Natural killer cell (primary cell): ENCODE data around the gene SIPA1L3. TPM values are rescaled to one million over a fixed set of nuclear protein-coding genes. Genes with fewer than 3 reads are reported as not detected.

Experiments used
- ATAC-seq, 3 donors: fragments of 150-1000 bp in 2 of 3; fragments of 200-7000 bp in 1 of 3; cut with Tn5 transposase; 1 replicate in 1 of 3; 2 replicates in 2 of 3; pipeline ENCODE4 v1.10.0; 2021; ENCODE audit warnings: mild to moderate bottlenecking in 2 of 3, moderate library complexity in 2 of 3
- DNase-seq, 2 donors: peaks; one replicate each; pipeline versions ENCODE4 v3.0.0 to v3.0.0-alpha.2; 2013 to 2021; ENCODE audit warnings: mixed read lengths in 1 of 2
- H3K27ac ChIP-seq: one replicate; pipeline ENCODE4 v1.5.1; 2013; ENCODE audit warnings: mild to moderate bottlenecking, low read length
- H3K27me3 ChIP-seq: one replicate; pipeline ENCODE4 v1.6.1; 2013; ENCODE audit warnings: low read length; ENCODE audit not compliant: control insufficient read depth, insufficient read depth
- H3K36me3 ChIP-seq: one replicate; pipeline ENCODE4 v1.6.1; 2013; ENCODE audit warnings: low read length; ENCODE audit not compliant: control insufficient read depth, insufficient read depth
- H3K4me1 ChIP-seq: one replicate; pipeline ENCODE4 v1.6.1; 2013; ENCODE audit warnings: low read length; ENCODE audit not compliant: control insufficient read depth, insufficient read depth
- H3K4me3 ChIP-seq: one replicate; pipeline ENCODE4 v1.5.1; 2013; ENCODE audit warnings: low read length
- H3K9me3 ChIP-seq: one replicate; pipeline ENCODE4 v1.6.1; 2013; ENCODE audit warnings: low read length; ENCODE audit not compliant: control insufficient read depth, insufficient read depth
- H3K27ac Mint-ChIP-seq, 2 donors: one replicate each; pipeline ENCODE4 v1.8.0; 2022; ENCODE audit warnings: mild to moderate bottlenecking in 2 of 2, mixed read lengths in 2 of 2, moderate library complexity in 1 of 2
- H3K27me3 Mint-ChIP-seq, 2 donors: one replicate each; pipeline ENCODE4 v1.8.0; 2022; ENCODE audit warnings: low read depth in 2 of 2, mixed read lengths in 2 of 2
- H3K36me3 Mint-ChIP-seq: one replicate; pipeline ENCODE4 v1.8.0; 2022; ENCODE audit warnings: mixed read lengths
- H3K4me1 Mint-ChIP-seq, 2 donors: one replicate each; pipeline ENCODE4 v1.8.0; 2022; ENCODE audit warnings: mixed read lengths in 2 of 2
- H3K4me3 Mint-ChIP-seq: one replicate; pipeline ENCODE4 v1.8.0; 2022; ENCODE audit warnings: mild to moderate bottlenecking, moderate library complexity, mixed read lengths
- H3K9me3 Mint-ChIP-seq, 2 donors: one replicate each; pipeline ENCODE4 v1.8.0; 2022; ENCODE audit warnings: mixed read lengths in 2 of 2
- WGBS: methylation state at CpG from one replicate; pipeline ENCODE4 v1.1.7; 2013; ENCODE audit warnings: missing lambda C conversion rate; ENCODE audit not compliant: insufficient coverage; 5-methylcytosine and 5-hydroxymethylcytosine counted together
- intact Hi-C: fragments of 100-400 bp; cut with micrococcal nuclease; formaldehyde crosslinking; loops from one replicate; pipeline ENCODE4 v1.14.2; 2022
- total RNA-seq, 4 donors: library from RNA; stranded (reverse); fragments of 120-200 nt in 1 of 4; gene quantifications; one replicate each; pipeline versions ENCODE4 v1.2.3 to v1.2.4, GENCODE V29; 2013 to 2022
- TF ChIP-seq, protein P1 (sequence below): fragments of 200-600 bp; IDR thresholded peaks from one replicate; pipeline ENCODE4 v1.8.0; 2022; ENCODE audit warnings: antibody characterized with exemption

SIPA1L3 gene
- total RNA-seq, 3 donors from 2014 or later (not counting 1 experiment from before 2014, with no cell fraction given) = 34.4 to 35.8 (median 35.4) TPM

DNA sequence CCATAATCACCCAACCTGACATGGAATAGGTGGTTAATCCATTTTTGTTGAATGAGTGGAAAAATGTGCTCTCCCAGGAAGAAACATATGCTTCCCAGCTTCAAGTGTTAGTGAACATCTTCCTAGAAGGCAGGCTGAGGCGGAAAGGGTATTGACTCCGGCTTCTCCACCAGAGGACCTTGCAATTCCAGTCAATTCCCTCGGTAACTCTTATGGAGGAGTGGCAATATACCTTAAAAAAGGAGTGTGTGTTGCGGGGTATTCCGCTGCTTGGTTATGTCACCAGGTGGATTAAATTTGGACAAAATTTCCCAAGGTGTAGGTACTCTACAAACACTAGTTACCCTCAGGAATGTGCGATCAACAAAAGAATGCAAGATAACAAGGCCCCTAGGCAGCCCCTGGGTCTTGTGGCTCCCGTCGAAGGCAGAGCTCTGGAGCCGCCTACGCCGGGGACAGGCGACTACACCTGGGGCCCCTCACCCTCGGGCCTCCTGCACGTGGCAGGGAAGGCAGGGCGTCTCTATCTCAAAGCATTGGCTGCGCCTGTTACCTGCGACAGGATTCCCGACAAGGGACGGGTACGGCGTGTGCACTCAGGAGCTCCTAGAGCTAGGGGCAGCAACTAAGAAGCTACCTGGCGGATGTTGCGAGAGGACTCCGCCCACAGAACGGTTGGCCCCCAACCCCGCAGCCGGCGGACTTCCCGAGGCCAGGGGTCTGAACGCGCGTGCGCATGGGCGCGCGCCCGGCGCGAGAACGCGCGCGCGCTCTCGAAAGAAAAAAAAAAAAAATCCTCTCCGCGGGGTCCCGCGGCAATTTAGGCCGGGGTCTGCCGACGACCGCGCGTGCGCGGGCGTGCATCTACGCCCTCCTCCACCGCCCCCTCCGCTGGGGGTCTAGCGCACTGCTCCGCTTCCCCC, 801 bp upstream of the SIPA1L3 start, which contains the start of gene WDR87:
WDR87 (minus strand) TSS at position 649 of the 923 bp plus-strand sequence. CDS start 8,355 bp downstream, outside the sequence.
- H3K9me3 Mint-ChIP-seq = no peaks in the 10 kb centered on the region
- H3K4me3 ChIP-seq = peak within 1 kb of the TSS; percentile 76
- H3K36me3 ChIP-seq = no peaks in the 10 kb centered on the region
- H3K27ac ChIP-seq = no peak within 1 kb of the TSS
- peaks cover 22% of the 10 kb centered on the region for H3K4me1 ChIP-seq
- no peak for ATAC-seq
- TF ChIP-seq, protein P1, sequence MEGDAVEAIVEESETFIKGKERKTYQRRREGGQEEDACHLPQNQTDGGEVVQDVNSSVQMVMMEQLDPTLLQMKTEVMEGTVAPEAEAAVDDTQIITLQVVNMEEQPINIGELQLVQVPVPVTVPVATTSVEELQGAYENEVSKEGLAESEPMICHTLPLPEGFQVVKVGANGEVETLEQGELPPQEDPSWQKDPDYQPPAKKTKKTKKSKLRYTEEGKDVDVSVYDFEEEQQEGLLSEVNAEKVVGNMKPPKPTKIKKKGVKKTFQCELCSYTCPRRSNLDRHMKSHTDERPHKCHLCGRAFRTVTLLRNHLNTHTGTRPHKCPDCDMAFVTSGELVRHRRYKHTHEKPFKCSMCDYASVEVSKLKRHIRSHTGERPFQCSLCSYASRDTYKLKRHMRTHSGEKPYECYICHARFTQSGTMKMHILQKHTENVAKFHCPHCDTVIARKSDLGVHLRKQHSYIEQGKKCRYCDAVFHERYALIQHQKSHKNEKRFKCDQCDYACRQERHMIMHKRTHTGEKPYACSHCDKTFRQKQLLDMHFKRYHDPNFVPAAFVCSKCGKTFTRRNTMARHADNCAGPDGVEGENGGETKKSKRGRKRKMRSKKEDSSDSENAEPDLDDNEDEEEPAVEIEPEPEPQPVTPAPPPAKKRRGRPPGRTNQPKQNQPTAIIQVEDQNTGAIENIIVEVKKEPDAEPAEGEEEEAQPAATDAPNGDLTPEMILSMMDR = no peak
- H3K27me3 ChIP-seq = no peaks in the 10 kb centered on the region
- peak; percentile 18 to 74 for DNase-seq
- peak within 1 kb of the TSS; percentile 18 to 87 for H3K27ac Mint-ChIP-seq
- H3K4me3 Mint-ChIP-seq = peak within 1 kb of the TSS; percentile 93
- H3K36me3 Mint-ChIP-seq = no peaks in the 10 kb centered on the region
- no peaks in the 10 kb centered on the region for H3K27me3 Mint-ChIP-seq
- intact Hi-C loops = loop anchor here (2.0 to 10.0 kb wide), 4 partner anchors 143 to 535 kb away; partner anchors contain the start of genes DPF1, KCNK6, YIF1B and ZNF527
- WGBS = 8% methylated on average over 63 of the region's 63 CpGs
- no peaks in the 10 kb centered on the region for H3K9me3 ChIP-seq
- peaks cover 19 to 25% of the 10 kb centered on the region in 2 donors for H3K4me1 Mint-ChIP-seq

DNA sequence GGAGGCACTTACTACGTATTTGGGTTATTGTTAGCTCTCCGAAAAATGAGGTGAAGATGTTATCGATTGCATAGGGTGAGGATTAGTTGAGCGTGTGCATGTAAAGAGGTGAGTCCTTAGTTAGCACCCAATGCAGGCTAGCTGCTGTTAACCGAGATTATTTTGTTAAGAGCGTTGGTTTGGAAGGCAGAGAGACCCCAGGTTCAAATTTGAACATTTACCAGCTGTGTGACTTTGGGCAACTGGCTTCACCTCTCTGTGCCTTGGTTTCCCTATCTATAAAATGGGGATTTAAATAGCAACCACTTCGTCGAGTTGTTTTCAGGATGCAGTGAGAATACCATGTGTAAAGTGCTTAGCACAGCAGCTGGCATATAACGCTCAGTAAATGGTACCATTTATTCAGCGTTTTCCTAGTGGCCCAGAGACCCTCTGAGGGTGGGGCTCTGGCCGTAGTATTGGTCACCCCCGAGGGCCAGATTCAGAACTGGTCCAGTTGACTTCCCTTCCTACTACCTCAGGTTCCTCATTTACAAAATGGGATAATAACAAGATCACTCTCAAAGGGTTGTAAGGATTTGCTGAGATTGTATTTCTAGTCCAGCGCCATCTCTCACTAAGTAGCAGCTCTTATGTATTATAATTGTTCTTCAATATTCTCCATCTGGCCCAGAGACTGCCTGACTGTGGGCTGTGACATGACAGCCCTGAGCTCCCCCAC, 887 bp downstream of the SIPA1L3 start:
- TF ChIP-seq, protein P1 = no peak
- Mint-ChIP-seq H3K27me3 (no peaks in the 10 kb centered on the region), H3K27ac (peak overlapping the region; percentile 18 to 87), H3K9me3 (no peaks in the 10 kb centered on the region), H3K4me1 (peaks cover 19 to 32% of the 10 kb centered on the region in 2 donors), H3K4me3 (peak overlapping the region; percentile 93), H3K36me3 (no peaks in the 10 kb centered on the region)
- Histone ChIP-seq H3K27me3 (no peaks in the 10 kb centered on the region), H3K4me3 (peak overlapping the region; percentile 76), H3K36me3 (no peaks in the 10 kb centered on the region), H3K27ac (no peak overlapping the region), H3K4me1 (peaks cover 22% of the 10 kb centered on the region), H3K9me3 (no peaks in the 10 kb centered on the region)
- DNase-seq (no peak), ATAC-seq (no peak)
- 18% methylated on average over 12 of the region's 13 CpGs for WGBS
- intact Hi-C loops = loop anchor here (1.0 to 10.0 kb wide), 6 partner anchors 141 to 537 kb away; partner anchors contain the start of genes DPF1, KCNK6, PSMD8 and YIF1B

DNA sequence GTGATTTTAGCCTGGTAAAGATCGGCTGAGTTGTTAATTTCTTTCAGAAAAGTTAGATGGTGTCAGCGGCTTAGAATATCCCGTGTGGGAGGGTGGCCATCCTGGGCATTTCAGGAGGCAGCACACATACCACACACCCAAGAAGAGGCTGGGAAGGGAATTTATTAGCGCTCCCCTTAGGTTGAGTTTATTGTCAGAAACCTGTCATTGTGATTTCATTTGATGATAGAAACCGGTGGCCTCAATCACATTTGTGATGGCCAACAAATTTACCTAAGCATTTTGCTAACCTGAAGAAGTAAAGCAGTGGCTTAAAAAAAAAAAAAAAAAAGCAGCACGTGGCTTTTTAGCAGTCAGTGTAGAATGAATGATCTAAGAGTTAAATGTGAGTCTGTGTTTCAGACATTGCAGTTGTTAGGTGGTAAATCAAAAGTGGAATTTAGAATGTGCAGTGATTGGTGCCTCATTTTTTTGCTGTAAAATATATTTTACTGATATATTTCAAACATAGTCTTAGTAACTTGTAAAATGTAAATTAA, 2.7 kb downstream of the SIPA1L3 start:
- Mint-ChIP-seq H3K27ac (no peak overlapping the region), H3K36me3 (no peaks in the 10 kb centered on the region), H3K4me3 (no peak overlapping the region), H3K9me3 (no peaks in the 10 kb centered on the region), H3K4me1 (peaks cover 20 to 33% of the 10 kb centered on the region in 2 donors), H3K27me3 (no peaks in the 10 kb centered on the region)
- 97% methylated on average over 5 of the region's 6 CpGs for WGBS
- no peaks in the 10 kb centered on the region for H3K9me3 ChIP-seq
- ATAC-seq = no peak
- no peaks in the 10 kb centered on the region for H3K36me3 ChIP-seq
- no peaks in the 10 kb centered on the region for H3K27me3 ChIP-seq
- peaks cover 22% of the 10 kb centered on the region for H3K4me1 ChIP-seq
- intact Hi-C loops = loop anchor here (5.0 to 10.0 kb wide), 2 partner anchors 315 to 408 kb away; partner anchors contain the start of genes DPF1, KCNK6 and YIF1B
- H3K27ac ChIP-seq = no peak overlapping the region
- DNase-seq = no peak
- no peak overlapping the region for H3K4me3 ChIP-seq
- TF ChIP-seq, protein P1 = no peak
